RWPE1 (cell line): ENCODE results near the gene DCAF5.

ENCODE experiments used
- CTCF ChIA-PET: fragments of 350-600 bp; sonication (Branson Sonifier 250); formaldehyde crosslinking; extraction: SDS; loops from one replicate; lab custom pipeline; 2021; lab: Yijun Ruan, JAX
- POLR2A ChIA-PET: fragments of 400-600 bp; formaldehyde crosslinking; extraction: SDS; loops from one replicate; lab custom pipeline; 2020; ENCODE audit warnings: antibody characterized with exemption; ENCODE audit not compliant: low non-redundant PET; lab: Yijun Ruan, JAX
- DNase-seq: peaks from one replicate; pipeline ENCODE4 v3.0.0; 2012; ENCODE audit warnings: low spot score
- H3K27ac ChIP-seq: fragments of 450-650 bp; 2 replicates; pipeline ENCODE4 v1.5.1; 2017
- CTCF ChIP-seq: fragments of 450-650 bp; conservative IDR thresholded peaks from 2 replicates; pipeline ENCODE4 v1.5.1; 2017; ENCODE audit warnings: low read depth, mild to moderate bottlenecking

The DCAF5 gene

GRCh38 chr14:69156224-69156623 lies 3.3 kb upstream of the DCAF5 start:
- no peak for TF ChIP-seq CTCF
- ChIA-PET POLR2A (no interaction called here), CTCF (interaction anchor here (0.6 kb wide), 1 partner anchor 1335 kb away, joined by 4 read pairs; no protein-coding TSS in a partner anchor)
- no peak overlapping the region for H3K27ac ChIP-seq
- DNase-seq, result no peak

GRCh38 chr14:69154779-69155178 lies 1.9 kb upstream of the DCAF5 start:
- TF ChIP-seq CTCF, result no peak
- no peak overlapping the region for H3K27ac ChIP-seq
- no peak for DNase-seq
- ChIA-PET CTCF (no interaction called here), POLR2A (no interaction called here)

- ChIA-PET POLR2A (interaction anchor here (0.7 kb wide), 1 partner anchor 32 kb away, joined by 7 read pairs; no protein-coding TSS in a partner anchor), CTCF (no interaction called here)
- no peak for DNase-seq
- no peak for TF ChIP-seq CTCF
- peak overlapping the region; percentile 90 for H3K27ac ChIP-seq
Observed at GRCh38 chr14:69153873-69154270, 953 bp upstream of the DCAF5 start.

- peak overlapping the region; percentile 90 for H3K27ac ChIP-seq
- CTCF ChIA-PET, result interaction anchor here (0.5 to 2.0 kb wide), 3 partner anchors 22 to 668 kb away, joined by 3 to 10 read pairs (median 4); no protein-coding TSS in a partner anchor
- POLR2A ChIA-PET, result interaction anchor here (0.6 to 0.7 kb wide), 3 partner anchors 12 to 478 kb away, joined by 3 to 7 read pairs (median 4); no protein-coding TSS in a partner anchor
- DNase-seq, result peak; percentile 96
- no peak for TF ChIP-seq CTCF
Observed at GRCh38 chr14:69153152-69153872, 393 bp upstream of the DCAF5 start.

GRCh38 chr14:69152181-69152901 lies 578 bp downstream of the DCAF5 start:
- ChIA-PET CTCF (interaction anchor here (0.6 to 2.0 kb wide), 3 partner anchors 23 to 269 kb away, joined by 3 to 10 read pairs (median 3); no protein-coding TSS in a partner anchor), POLR2A (no interaction called here)
- H3K27ac ChIP-seq, result peak overlapping the region; percentile 90
- no peak for TF ChIP-seq CTCF
- DNase-seq, result peak; percentile 42

GRCh38 chr14:69151458-69152180 lies 1.3 kb downstream of the DCAF5 start:
- peak overlapping the region; percentile 90 for H3K27ac ChIP-seq
- POLR2A ChIA-PET, result interaction anchor here (0.9 kb wide), 1 partner anchor 55 kb away, joined by 3 read pairs; no protein-coding TSS in a partner anchor
- peak; percentile 73 for TF ChIP-seq CTCF
- peak; percentile 73 for DNase-seq
- CTCF ChIA-PET, result interaction anchor here (0.6 to 2.0 kb wide), 5 partner anchors 12 to 269 kb away, joined by 3 to 10 read pairs (median 3); no protein-coding TSS in a partner anchor
